ENCODE measurements around the gene PLCB2. TPM values are rescaled to one million over a fixed set of nuclear protein-coding genes. Genes with fewer than 3 reads are reported as not detected.

The PLCB2 gene
- polyA plus RNA-seq, 1 donor from 2014 or later = 20.8 TPM

GRCh38 chr15:40335938-40336743 lies 28.4 kb upstream of the PLCB2 start:
- Mint-ChIP-seq H3K9me3 (no peaks in the 10 kb centered on the region), H3K4me1 (peaks cover 4 to 12% (median 12%) of the 10 kb centered on the region in 3 donors), H3K27me3 (peaks cover 3% of the 10 kb centered on the region), H3K36me3 (no peaks in the 10 kb centered on the region), H3K4me3 (no peak overlapping the region), H3K27ac (no peak overlapping the region)

- H3K9me3 Mint-ChIP-seq = no peaks in the 10 kb centered on the region
Measured at GRCh38 chr15:40334941-40335795, 27.4 kb upstream of the PLCB2 start.

GRCh38 chr15:40334541-40334940 lies 26.8 kb upstream of the PLCB2 start:
- peaks cover 3% of the 10 kb centered on the region for H3K27me3 Mint-ChIP-seq
- H3K27ac Mint-ChIP-seq = no peak overlapping the region
- H3K36me3 Mint-ChIP-seq = no peaks in the 10 kb centered on the region
- H3K4me3 Mint-ChIP-seq = peak overlapping the region in 1 of 4 donors; percentile 67
- no peaks in the 10 kb centered on the region for H3K9me3 Mint-ChIP-seq
- peaks cover 4 to 12% (median 12%) of the 10 kb centered on the region in 3 donors for H3K4me1 Mint-ChIP-seq

More at GRCh38 chr15:40334941-40335795, 27.4 kb upstream of the PLCB2 start:
- peaks cover 3% of the 10 kb centered on the region for H3K27me3 Mint-ChIP-seq
- no peaks in the 10 kb centered on the region for H3K36me3 Mint-ChIP-seq
- H3K27ac Mint-ChIP-seq = no peak overlapping the region
- peaks cover 4 to 12% (median 12%) of the 10 kb centered on the region in 3 donors for H3K4me1 Mint-ChIP-seq
- peak overlapping the region in 2 of 4 donors; percentile 21 to 81 for H3K4me3 Mint-ChIP-seq

DNA sequence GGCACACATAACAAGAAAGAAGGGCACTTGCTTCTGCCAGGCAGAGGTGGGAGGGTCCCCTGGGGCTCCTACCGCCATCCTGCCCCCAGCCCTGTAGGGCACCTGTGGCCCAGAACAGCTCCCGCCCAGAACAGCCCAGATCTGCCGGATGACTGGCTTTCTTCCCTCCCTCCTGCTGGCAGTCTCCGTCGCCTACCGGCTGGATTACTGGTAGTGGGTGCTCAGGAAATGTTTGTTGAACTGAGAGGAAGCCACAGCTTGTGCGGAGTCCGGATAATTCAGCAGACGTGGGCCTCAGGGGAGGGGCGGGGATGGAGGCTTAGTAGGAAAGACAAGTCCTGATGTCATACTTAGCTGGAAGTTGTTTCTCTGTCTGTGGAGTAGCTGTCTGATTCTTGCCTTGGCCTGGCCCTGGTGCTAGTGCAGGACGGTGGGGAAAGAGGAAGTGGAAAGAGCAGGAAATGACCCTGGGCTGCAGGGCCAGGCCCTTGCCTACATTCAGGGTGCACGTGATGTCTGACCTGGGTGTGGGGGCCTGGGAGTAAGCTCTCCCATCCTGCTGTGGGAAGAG lies 26.3 kb upstream of the PLCB2 start:
- Mint-ChIP-seq H3K27me3 (peaks cover 3% of the 10 kb centered on the region), H3K4me1 (peaks cover 4 to 12% (median 12%) of the 10 kb centered on the region in 3 donors), H3K27ac (no peak overlapping the region)

GRCh38 chr15:40332113-40332781 lies 24.5 kb upstream of the PLCB2 start:
- Mint-ChIP-seq H3K4me1 (peaks cover 0 to 11% (median 10%) of the 10 kb centered on the region in 3 donors), H3K36me3 (peaks cover 3% of the 10 kb centered on the region), H3K27me3 (peaks cover 1% of the 10 kb centered on the region), H3K27ac (no peak overlapping the region), H3K9me3 (no peaks in the 10 kb centered on the region), H3K4me3 (peak overlapping the region in 1 of 4 donors; percentile 34)

More for the DNA sequence above, 26.3 kb upstream of the PLCB2 start:
- Mint-ChIP-seq H3K4me3 (peak overlapping the region in 2 of 4 donors; percentile 67 to 70), H3K36me3 (peaks cover 1% of the 10 kb centered on the region), H3K9me3 (no peaks in the 10 kb centered on the region)

DNA sequence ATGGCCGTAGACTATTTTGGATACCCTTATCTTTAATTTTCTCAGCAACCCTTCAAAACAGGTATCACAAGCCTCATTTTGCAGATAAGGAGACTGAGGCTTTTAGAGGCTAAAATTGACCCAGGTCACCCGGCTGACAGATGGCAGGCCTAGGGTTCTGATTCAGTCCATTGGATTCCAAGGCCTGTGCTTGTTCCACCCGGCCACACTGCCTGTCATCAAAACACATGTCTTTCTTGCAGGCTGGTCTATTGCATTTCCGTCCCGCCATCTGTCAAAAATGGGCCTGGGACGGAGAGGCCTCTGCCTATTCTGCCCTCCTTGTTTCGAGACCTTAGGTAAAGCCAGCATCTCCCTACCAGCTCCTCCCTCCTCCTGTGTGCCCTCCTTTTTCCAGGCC lies 23.9 kb upstream of the PLCB2 start:
- Mint-ChIP-seq H3K4me1 (peaks cover 0 to 11% (median 9%) of the 10 kb centered on the region in 3 donors), H3K36me3 (peaks cover 3% of the 10 kb centered on the region), H3K4me3 (no peak overlapping the region), H3K27me3 (peaks cover 1% of the 10 kb centered on the region), H3K9me3 (no peaks in the 10 kb centered on the region), H3K27ac (no peak overlapping the region)

GRCh38 chr15:40331026-40331425 lies 23.3 kb upstream of the PLCB2 start:
- Mint-ChIP-seq H3K27me3 (peaks cover 1% of the 10 kb centered on the region), H3K4me3 (peak overlapping the region in 1 of 4 donors; percentile 43), H3K4me1 (peaks cover 0 to 11% (median 10%) of the 10 kb centered on the region in 3 donors), H3K9me3 (no peaks in the 10 kb centered on the region), H3K36me3 (peaks cover 3% of the 10 kb centered on the region), H3K27ac (no peak overlapping the region)

DNA sequence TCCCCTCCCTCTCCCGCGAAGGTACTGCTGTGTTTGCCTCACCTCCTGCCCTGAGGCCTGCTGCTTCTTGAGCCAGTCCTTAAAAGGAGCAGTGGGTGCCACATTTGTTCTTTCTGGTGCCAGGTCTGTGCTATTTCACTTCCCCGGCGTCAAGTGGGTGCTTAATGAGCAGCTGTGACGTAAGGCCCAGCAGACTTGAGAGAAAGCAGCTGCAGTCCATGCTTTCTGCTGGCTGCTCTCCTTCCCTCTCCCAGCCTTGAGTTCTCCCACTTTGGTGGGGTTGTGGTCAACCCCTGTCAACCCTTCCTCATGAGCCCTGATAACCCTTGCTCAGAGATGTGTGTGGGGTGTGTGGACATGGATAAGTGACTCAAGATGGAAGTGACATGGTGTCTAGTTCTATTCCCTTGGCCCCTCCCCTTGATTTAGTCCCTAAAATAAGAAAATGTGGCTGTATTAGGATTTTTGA lies 22.7 kb upstream of the PLCB2 start:
- no peak overlapping the region for H3K4me3 Mint-ChIP-seq
- no peak overlapping the region for H3K27ac Mint-ChIP-seq
- no peaks in the 10 kb centered on the region for H3K9me3 Mint-ChIP-seq
- peaks cover 0 to 14% (median 11%) of the 10 kb centered on the region in 3 donors for H3K4me1 Mint-ChIP-seq
- H3K36me3 Mint-ChIP-seq = peaks cover 3% of the 10 kb centered on the region
- H3K27me3 Mint-ChIP-seq = peaks cover 1% of the 10 kb centered on the region

GRCh38 chr15:40329804-40330203 lies 22.1 kb upstream of the PLCB2 start:
- Mint-ChIP-seq H3K27me3 (peaks cover 1% of the 10 kb centered on the region), H3K4me1 (peaks cover 4 to 17% (median 15%) of the 10 kb centered on the region in 3 donors), H3K36me3 (peaks cover 3% of the 10 kb centered on the region), H3K27ac (no peak overlapping the region), H3K9me3 (no peaks in the 10 kb centered on the region), H3K4me3 (no peak overlapping the region)

- no peaks in the 10 kb centered on the region for H3K9me3 Mint-ChIP-seq
- H3K4me3 Mint-ChIP-seq = no peak overlapping the region
- H3K36me3 Mint-ChIP-seq = peaks cover 3% of the 10 kb centered on the region
- peaks cover 4 to 13% (median 10%) of the 10 kb centered on the region in 3 donors for H3K4me1 Mint-ChIP-seq
- H3K27ac Mint-ChIP-seq = no peak overlapping the region
- H3K27me3 Mint-ChIP-seq = no peaks in the 10 kb centered on the region
Measured at GRCh38 chr15:40328751-40329150, 21.0 kb upstream of the PLCB2 start.

- Mint-ChIP-seq H3K27me3 (no peaks in the 10 kb centered on the region), H3K4me3 (no peak overlapping the region), H3K27ac (no peak overlapping the region), H3K9me3 (no peaks in the 10 kb centered on the region), H3K36me3 (peaks cover 3% of the 10 kb centered on the region), H3K4me1 (peaks cover 7 to 11% (median 9%) of the 10 kb centered on the region in 3 donors)
Measured at GRCh38 chr15:40328176-40328575, 20.4 kb upstream of the PLCB2 start.

GRCh38 chr15:40327457-40327856 lies 19.7 kb upstream of the PLCB2 start:
- Mint-ChIP-seq H3K36me3 (peaks cover 3% of the 10 kb centered on the region), H3K27ac (no peak overlapping the region), H3K4me3 (no peak overlapping the region), H3K4me1 (peaks cover 9 to 13% (median 10%) of the 10 kb centered on the region in 3 donors), H3K27me3 (no peaks in the 10 kb centered on the region), H3K9me3 (no peaks in the 10 kb centered on the region)

GRCh38 chr15:40325700-40326099 lies 18.0 kb upstream of the PLCB2 start:
- Mint-ChIP-seq H3K4me1 (peaks cover 12 to 19% (median 16%) of the 10 kb centered on the region in 3 donors), H3K36me3 (peaks cover 3% of the 10 kb centered on the region), H3K27me3 (no peaks in the 10 kb centered on the region), H3K9me3 (no peaks in the 10 kb centered on the region), H3K27ac (peak overlapping the region in 2 of 3 donors; percentile 67 to 90), H3K4me3 (peak overlapping the region in 3 of 4 donors; percentile 77 to 91 (median 89))

GRCh38 chr15:40325188-40325587 lies 17.5 kb upstream of the PLCB2 start:
- H3K4me3 Mint-ChIP-seq = peak overlapping the region; percentile 77 to 91 (median 85)
- no peaks in the 10 kb centered on the region for H3K27me3 Mint-ChIP-seq
- peak overlapping the region in 2 of 3 donors; percentile 67 to 90 for H3K27ac Mint-ChIP-seq
- peaks cover 14 to 19% (median 17%) of the 10 kb centered on the region in 3 donors for H3K4me1 Mint-ChIP-seq
- peaks cover 3% of the 10 kb centered on the region for H3K36me3 Mint-ChIP-seq
- H3K9me3 Mint-ChIP-seq = no peaks in the 10 kb centered on the region
